ENCODE measurements around the gene P4HA1. TPM values are rescaled to one million over a fixed set of nuclear protein-coding genes. Genes with fewer than 3 reads are reported as not detected.

P4HA1 gene
- total and polyA plus RNA-seq, 2 donors (not counting 3 experiments of a cell fraction or from before 2014, with no cell fraction given) = 14.3 to 29.1 TPM

- no peaks in the 10 kb centered on the region for H4K20me1 ChIP-seq (replicated peaks; ENCODE audit: control insufficient read depth, extremely low read depth, insufficient read depth, low read length)
- no peaks in the 10 kb centered on the region for H3K36me3 ChIP-seq (ENCODE audit: control insufficient read depth in 2 of 2, extremely low read depth in 1 of 2, insufficient read depth in 2 of 2, low read length in 2 of 2)
- TF ChIP-seq POLR2A (IDR thresholded peaks at IDR 0.05; ENCODE audit: low read depth, low read length) (no peak), GATA2 (IDR thresholded peaks at IDR 0.05; ENCODE audit: insufficient read depth, insufficient read length, low read depth, low read length) (no peak), EZH2 (IDR thresholded peaks at IDR 0.05; ENCODE audit: borderline replicate concordance, low read depth, low read length, severe bottlenecking) (no peak), MAX (IDR thresholded peaks at IDR 0.05; ENCODE audit: insufficient read depth, insufficient read length) (no peak), POLR2AphosphoS5 (IDR thresholded peaks at IDR 0.05; ENCODE audit: insufficient read depth, low read depth, low read length) (no peak), FOS (IDR thresholded peaks at IDR 0.05; ENCODE audit: borderline replicate concordance, insufficient read depth, low read length) (no peak), MYC (IDR thresholded peaks at IDR 0.05; ENCODE audit: low read depth, low read length) (no peak), JUN (IDR thresholded peaks at IDR 0.05; ENCODE audit: borderline replicate concordance, insufficient read depth, insufficient read length, low read depth) (no peak), CTCF (IDR thresholded peaks at IDR 0.05; ENCODE audit: extremely low read depth in 1 of 2, insufficient read depth in 1 of 2, low read depth in 1 of 2, low read length in 2 of 2) (no peak)
- peaks cover 0 to 1% of the 10 kb centered on the region in 2 experiments for H3K27me3 ChIP-seq (ENCODE audit: control insufficient read depth in 2 of 2, insufficient read depth in 2 of 2, low read length in 2 of 2)
- H3K4me2 ChIP-seq (ENCODE audit: insufficient read depth, low read length) = no peak overlapping the region
- no peaks in the 10 kb centered on the region for H3K9me3 ChIP-seq (replicated peaks; ENCODE audit: control insufficient read depth, insufficient read depth, low read length)
- dilution Hi-C loops (cut with MboI; ENCODE audit: extremely low pct_ligation_motif_present, low sequenced_read_pairs) (no loop called here), intact Hi-C loops (cut with micrococcal nuclease) (no loop called here)
- CTCF ChIA-PET = interaction anchor here (1.3 kb wide), 1 partner anchor 85 kb away, joined by 3 read pairs; no protein-coding TSS in a partner anchor
- no peak overlapping the region for H3K27ac ChIP-seq (ENCODE audit: insufficient read depth, low read depth, low read length)
- FAIRE-seq (peak; percentile 4), DNase-seq (ENCODE audit: low read depth, low spot score) (no peak)
- no peaks in the 10 kb centered on the region for H3K79me2 ChIP-seq (ENCODE audit: control insufficient read depth, insufficient read depth, low read length)
- POLR2A ChIA-PET = no interaction called here
- no peak overlapping the region for H3K4me3 ChIP-seq (replicated peaks in 1 of 3; ENCODE audit: insufficient read depth in 1 of 3, low read depth in 1 of 3, low read length in 3 of 3)
- H3K9me1 ChIP-seq (replicated peaks; ENCODE audit: control insufficient read depth, extremely low read depth, insufficient read depth, low read length) = no peaks in the 10 kb centered on the region
- no TSS peak for BruUV-seq (replicated peaks)
- H2AFZ ChIP-seq (ENCODE audit: low read depth, low read length) = no peak overlapping the region
- no peaks in the 10 kb centered on the region for H3K4me1 ChIP-seq (ENCODE audit: control insufficient read depth, extremely low read depth, insufficient read depth, low read length)
- no peak overlapping the region for H3K9ac ChIP-seq (replicated peaks; ENCODE audit: extremely low read depth, insufficient read depth, low read length)
Measured at GRCh38 chr10:72976886-72977285, 119.8 kb downstream of the P4HA1 start.

Small RNAs within 50 kb of the gene (small RNA-seq; reads per million reads assigned to genes)
- gene RF00019 (ENCODE audit: insufficient read depth, insufficient read length, low read depth, low replicate concordance) = not detected
- gene SNORA11F (ENCODE audit: insufficient read depth, insufficient read length, low read depth, low replicate concordance) = 159 reads per million, percentile 98 among the genes with 10 or more reads in this experiment

Other genes starting within 250 kb of the P4HA1 start
- 0.15 TPM in 1 of 2 replicates, not detected in the other for gene OIT3, start 203.1 kb downstream of the P4HA1 start, total RNA-seq
- 0.05 TPM in 1 of 2 replicates, not detected in the other for gene OIT3, start 203.1 kb downstream of the P4HA1 start, polyA plus RNA-seq
- gene PLA2G12B, start 142.1 kb downstream of the P4HA1 start, total RNA-seq = not detected in 2 replicates
- gene PLA2G12B, start 142.1 kb downstream of the P4HA1 start, polyA plus RNA-seq = not detected in 2 replicates
- gene NUDT13, start 13.6 kb upstream of the P4HA1 start, total RNA-seq = 2.3 and 2.6 TPM in 2 replicates
- 0.92 and 1.6 TPM in 2 replicates for gene NUDT13, start 13.6 kb upstream of the P4HA1 start, polyA plus RNA-seq
- 32.3 and 36.6 TPM in 2 replicates for gene ECD, start 71.1 kb upstream of the P4HA1 start, total RNA-seq
- gene ECD, start 71.1 kb upstream of the P4HA1 start, polyA plus RNA-seq = 22.8 and 27.2 TPM in 2 replicates
- gene FAM149B1, start 71.3 kb upstream of the P4HA1 start, total RNA-seq = 18.9 and 19.5 TPM in 2 replicates
- 23.4 and 26.7 TPM in 2 replicates for gene FAM149B1, start 71.3 kb upstream of the P4HA1 start, polyA plus RNA-seq
- 47.1 and 55.0 TPM in 2 replicates for gene DNAJC9, start 150.4 kb upstream of the P4HA1 start, total RNA-seq
- gene DNAJC9, start 150.4 kb upstream of the P4HA1 start, polyA plus RNA-seq = 27.1 and 29.1 TPM in 2 replicates
- gene MRPS16, start 155.8 kb upstream of the P4HA1 start, total RNA-seq = 86.0 and 94.5 TPM in 2 replicates
- 159 and 161 TPM in 2 replicates for gene MRPS16, start 155.8 kb upstream of the P4HA1 start, polyA plus RNA-seq

Measured in endothelial cell of umbilical vein (primary cell).